HCT116 (cell line): ENCODE measurements around the gene TNFRSF25. TPM values are rescaled to one million over a fixed set of nuclear protein-coding genes. Genes with fewer than 3 reads are reported as not detected.

Source experiments
- ATAC-seq: fragments of 200-7000 bp; cut with Tn5 transposase; 2 replicates; pipeline ENCODE4 v1.9.1; 2020; ENCODE audit warnings: mild to moderate bottlenecking, moderate library complexity
- BruUV-seq: library from RNA; stranded (reverse); fragments of 400-500 nt; replicated peaks from 2 replicates; lab custom pipeline; 2021; lab: Mats Ljungman, UMichigan
- CTCF ChIA-PET: fragments of 300-600 bp; sonication (Branson Sonifier 250); formaldehyde crosslinking; loops from one replicate; lab custom pipeline; 2021; ENCODE audit warnings: antibody characterized with exemption; lab: Charles Lee
- POLR2A ChIA-PET: fragments of 300-600, 350-600 bp; sonication (Branson Sonifier 250); formaldehyde crosslinking; loops from one replicate; lab custom pipeline; 2021; ENCODE audit warnings: antibody characterized with exemption; lab: Charles Lee
- RAD21 ChIA-PET, 2 experiments: fragments of 300-600 bp; sonication (Branson Sonifier 250); formaldehyde crosslinking; loops; one replicate each; lab custom pipeline; 2023; ENCODE audit warnings: low total read pairs in 2 of 2; ENCODE audit not compliant: uncharacterized antibody in 2 of 2, unreplicated experiment in 2 of 2, low non-redundant PET in 1 of 2; lab: Charles Lee
- DNase-seq: peaks from one replicate; pipeline ENCODE4 v3.0.0-alpha.2; 2010; ENCODE audit warnings: low read depth, low spot score
- H2AFZ ChIP-seq: fragments of 200-600 bp; shearing (Covaris generic), sonication (generic); 2 replicates; pipeline ENCODE4 v1.6.1; 2017; ENCODE audit warnings: low read depth, mixed run types, mixed read lengths, antibody characterized with exemption, low read length; ENCODE audit not compliant: poor library complexity, severe bottlenecking
- H3K27ac ChIP-seq: 2 replicates; pipeline ENCODE4 v1.5.1; 2012; ENCODE audit warnings: low read depth, low read length
- H3K27me3 ChIP-seq: fragments of 200-600 bp; sonication (generic); 2 replicates; pipeline ENCODE4 v1.6.1; 2016; ENCODE audit warnings: mixed run types, low read length, mixed read lengths; ENCODE audit not compliant: insufficient read depth
- H3K36me3 ChIP-seq, 2 experiments: fragments of 200-500 bp in 1 of 2; fragments of 200-600 bp in 1 of 2; sonication (Bioruptor generic) in 1 of 2; sonication (generic) in 1 of 2; 2 replicates each; pipeline versions ENCODE4 v1.5.1 to v1.6.1; 2014 to 2016; ENCODE audit warnings: low read length in 2 of 2, inconsistent platforms in 1 of 2, mixed read lengths in 1 of 2, mixed run types in 1 of 2; ENCODE audit not compliant: insufficient read depth in 2 of 2, control insufficient read depth in 1 of 2
- H3K4me1 ChIP-seq, 2 experiments: fragments of 200-600 bp in 1 of 2; sonication (generic) in 1 of 2; 2 replicates each; pipeline versions ENCODE4 v1.5.1 to v1.6.1; 2012 to 2017; ENCODE audit warnings: low read length in 2 of 2, inconsistent platforms in 1 of 2, mild to moderate bottlenecking in 1 of 2, mixed read lengths in 1 of 2, mixed run types in 1 of 2, moderate library complexity in 1 of 2; ENCODE audit not compliant: insufficient read depth in 2 of 2, control insufficient read depth in 1 of 2
- H3K4me2 ChIP-seq: fragments of 200-600 bp; sonication (generic); 2 replicates; pipeline ENCODE4 v1.6.1; 2017; ENCODE audit warnings: mixed run types, low read length, mixed read lengths
- H3K4me3 ChIP-seq, 2 experiments: fragments of 200-600 bp in 1 of 2; sonication (generic) in 1 of 2; replicated peaks in 1 of 2; 2 replicates each; pipeline ENCODE4 v1.5.1; 2011 to 2016; ENCODE audit warnings: low read length in 2 of 2, control low read depth in 1 of 2, low read depth in 1 of 2, mild to moderate bottlenecking in 1 of 2, mixed read lengths in 1 of 2, mixed run types in 1 of 2
- H3K79me2 ChIP-seq: fragments of 200-600 bp; sonication (generic); 2 replicates; pipeline ENCODE4 v1.6.1; 2017; ENCODE audit warnings: mild to moderate bottlenecking, mixed run types, low read length, moderate library complexity, mixed read lengths; ENCODE audit not compliant: insufficient read depth
- H3K9ac ChIP-seq: fragments of 200-600 bp; sonication (generic); 2 replicates; pipeline ENCODE4 v1.6.1; 2016; ENCODE audit warnings: low read length, mixed read lengths
- H3K9me2 ChIP-seq: fragments of 200-600 bp; sonication (generic), shearing (Covaris generic); 2 replicates; pipeline ENCODE4 v1.6.1; 2017; ENCODE audit warnings: mixed run types, mild to moderate bottlenecking, moderate library complexity; ENCODE audit not compliant: insufficient read depth
- H3K9me3 ChIP-seq, 2 experiments: fragments of 200-500 bp in 1 of 2; fragments of 200-600 bp in 1 of 2; sonication (Bioruptor generic) in 1 of 2; sonication (generic) in 1 of 2; 2 replicates each; pipeline ENCODE4 v1.6.1; 2014 to 2017; ENCODE audit warnings: low read length in 2 of 2, mixed read lengths in 2 of 2, inconsistent platforms in 1 of 2, low read depth in 1 of 2, mild to moderate bottlenecking in 1 of 2, mixed run types in 1 of 2, moderate library complexity in 1 of 2; ENCODE audit not compliant: control insufficient read depth in 1 of 2, insufficient read depth in 1 of 2
- H4K20me1 ChIP-seq: fragments of 200-600 bp; sonication (generic), shearing (Covaris generic); 2 replicates; pipeline ENCODE4 v1.6.1; 2017; ENCODE audit warnings: mixed run types, mild to moderate bottlenecking, moderate library complexity; ENCODE audit not compliant: insufficient read depth
- CBX3 ChIP-seq: IDR thresholded peaks from 2 replicates; pipeline ENCODE4 v1.6.1; 2012; ENCODE audit warnings: low read depth
- EGR1 ChIP-seq: IDR thresholded peaks from 2 replicates; pipeline ENCODE4 v1.6.1; 2012; ENCODE audit warnings: low read depth
- ELF1 ChIP-seq: IDR thresholded peaks from 2 replicates; pipeline ENCODE4 v1.6.1; 2012; ENCODE audit warnings: low read depth, borderline replicate concordance
- EZH2 ChIP-seq: fragments of 200-600 bp; sonication (generic); IDR thresholded peaks from 2 replicates; pipeline ENCODE4 v1.6.1; 2017; ENCODE audit warnings: antibody characterized with exemption, mixed run types
- EZH2phosphoT487 ChIP-seq: fragments of 200-600 bp; IDR thresholded peaks from 2 replicates; pipeline ENCODE4 v1.6.1; 2018; ENCODE audit warnings: antibody characterized with exemption, borderline replicate concordance
- JUND ChIP-seq: IDR thresholded peaks from 2 replicates; pipeline ENCODE4 v1.6.1; 2012
- POLR2A ChIP-seq: IDR thresholded peaks from 2 replicates; pipeline ENCODE4 v1.7.0; 2011; ENCODE audit warnings: borderline replicate concordance; ENCODE audit not compliant: insufficient read depth, insufficient read length; ENCODE audit errors: extremely low read depth
- POLR2AphosphoS5 ChIP-seq: IDR thresholded peaks from 2 replicates; pipeline ENCODE4 v1.6.1; 2011; ENCODE audit warnings: mild to moderate bottlenecking, low read depth, low read length, moderate library complexity
- RAD21 ChIP-seq: IDR thresholded peaks from 2 replicates; pipeline ENCODE4 v1.6.1; 2012; ENCODE audit warnings: low read depth, mild to moderate bottlenecking
- SIN3A ChIP-seq: IDR thresholded peaks from 2 replicates; pipeline ENCODE4 v1.6.1; 2012; ENCODE audit warnings: low read depth
- SP1 ChIP-seq: IDR thresholded peaks from 2 replicates; pipeline ENCODE4 v1.6.1; 2012; ENCODE audit warnings: low read depth
- SRF ChIP-seq: IDR thresholded peaks from 2 replicates; pipeline ENCODE4 v1.6.1; 2012; ENCODE audit warnings: low read depth
- YY1 ChIP-seq: IDR thresholded peaks from 2 replicates; pipeline ENCODE4 v1.6.1; 2011; ENCODE audit warnings: low read length, low read depth, moderate library complexity, mild to moderate bottlenecking; ENCODE audit not compliant: insufficient replicate concordance; ENCODE audit errors: extremely low read depth
- intact Hi-C: fragments of 100-400 bp; cut with micrococcal nuclease; formaldehyde crosslinking; loops from 2 replicates; pipeline ENCODE4 v1.10.0; 2022
- total RNA-seq: library from RNA; stranded (reverse); gene quantifications from one replicate; pipeline ENCODE4 v1.2.1, GENCODE V29; 2021; ENCODE audit not compliant: unreplicated experiment
- TF ChIP-seq, protein P1 (sequence below), 3 experiments: fragments of 200-600 bp in 1 of 3; sonication (generic) in 1 of 3; IDR thresholded peaks in 2 of 3; conservative IDR thresholded peaks in 1 of 3; 2 replicates each; pipeline ENCODE4 v1.5.1; 2012 to 2017; ENCODE audit warnings: low read depth in 2 of 3, low read length in 2 of 3, antibody characterized with exemption in 1 of 3, borderline replicate concordance in 1 of 3, control low read depth in 1 of 3, mild to moderate bottlenecking in 1 of 3, mixed read lengths in 1 of 3, mixed run types in 1 of 3, moderate library complexity in 1 of 3; ENCODE audit not compliant: insufficient read depth in 1 of 3
- TF ChIP-seq, protein P2 (sequence below): IDR thresholded peaks from 2 replicates; pipeline ENCODE4 v1.6.1; 2012
- TF ChIP-seq, protein P3 (sequence below): IDR thresholded peaks from 2 replicates; pipeline ENCODE4 v1.6.1; 2011; ENCODE audit warnings: mild to moderate bottlenecking, low read length, moderate library complexity; ENCODE audit not compliant: insufficient replicate concordance; ENCODE audit errors: extremely low read depth
- TF ChIP-seq, protein P4 (sequence below): IDR thresholded peaks from 2 replicates; pipeline ENCODE4 v1.6.1; 2012

TNFRSF25 gene
- total RNA-seq, 1 experiment from 2014 or later: 27.5 TPM

DNA sequence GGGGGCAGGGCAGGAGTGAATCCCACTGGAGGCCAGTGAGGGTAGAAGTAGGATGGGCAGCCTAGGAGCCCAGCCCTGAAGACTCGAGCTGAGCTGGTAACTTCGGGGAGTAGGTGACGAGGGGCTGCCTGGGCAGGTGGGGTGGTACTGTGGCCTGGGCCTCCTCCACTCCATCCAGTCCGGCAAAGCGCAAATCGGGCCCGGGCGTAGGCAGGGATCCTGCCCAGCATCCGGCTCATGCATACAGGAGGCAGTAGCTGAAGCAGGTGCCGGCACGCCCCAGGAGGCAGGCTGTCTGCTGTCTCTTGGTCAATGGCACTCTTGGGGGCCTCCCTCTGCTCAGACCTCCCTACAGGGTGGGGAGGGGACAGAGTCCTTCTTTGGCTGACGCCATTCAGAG lies 1.3 kb upstream of the TNFRSF25 start:
- H3K4me2 ChIP-seq: no peak overlapping the region
- DNase-seq (no peak), ATAC-seq (no peak)
- CTCF ChIA-PET: interaction anchor here (1.5 kb wide), 1 partner anchor 22 kb away, joined by 3 read pairs; no protein-coding TSS in a partner anchor
- H4K20me1 ChIP-seq: no peaks in the 10 kb centered on the region
- H3K9ac ChIP-seq: no peak overlapping the region
- no TSS peak for BruUV-seq
- intact Hi-C loops: no loop called here
- RAD21 ChIA-PET: no interaction called here
- no peaks in the 10 kb centered on the region for H3K27me3 ChIP-seq
- no peaks in the 10 kb centered on the region for H3K79me2 ChIP-seq
- no peak overlapping the region for H2AFZ ChIP-seq
- peaks cover 14 to 26% of the 10 kb centered on the region in 2 experiments for H3K4me1 ChIP-seq
- H3K4me3 ChIP-seq: no peak overlapping the region
- POLR2A ChIA-PET: no interaction called here
- H3K27ac ChIP-seq: no peak overlapping the region
- H3K9me2 ChIP-seq: no peaks in the 10 kb centered on the region
- no peaks in the 10 kb centered on the region for H3K9me3 ChIP-seq
- TF ChIP-seq RAD21 (no peak), SRF (no peak), POLR2A (no peak)
- H3K36me3 ChIP-seq: peaks cover 12 to 13% of the 10 kb centered on the region in 2 experiments; a peak in 2 of 4 replicates

DNA sequence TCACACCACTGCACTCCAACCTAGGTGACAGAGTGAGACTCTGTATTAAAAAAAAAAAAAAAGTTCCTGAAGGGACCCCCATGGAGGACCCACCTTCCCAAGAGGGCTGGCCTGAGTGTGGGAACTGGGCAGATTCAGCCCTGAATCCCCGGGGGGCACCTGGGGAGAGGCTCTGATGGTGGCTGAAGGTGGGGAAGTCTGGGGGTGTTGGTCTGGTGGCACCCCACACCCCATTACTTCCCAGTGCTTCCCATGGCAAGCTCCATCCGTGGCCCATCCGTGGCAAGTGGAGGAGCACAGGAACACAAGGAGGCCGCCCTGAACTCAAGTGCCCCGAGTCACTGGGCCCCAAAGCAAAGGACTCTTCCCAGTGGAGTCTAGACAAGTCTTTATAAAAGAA lies 778 bp upstream of the TNFRSF25 start:
- no peaks in the 10 kb centered on the region for H3K79me2 ChIP-seq
- ChIA-PET CTCF (interaction anchor here (1.5 kb wide), 1 partner anchor 22 kb away, joined by 3 read pairs; no protein-coding TSS in a partner anchor), RAD21 (no interaction called here), POLR2A (no interaction called here)
- no peak overlapping the region for H3K4me2 ChIP-seq
- DNase-seq (no peak), ATAC-seq (no peak)
- no peak overlapping the region for H3K27ac ChIP-seq
- H2AFZ ChIP-seq: no peak overlapping the region
- no peaks in the 10 kb centered on the region for H3K9me2 ChIP-seq
- H3K27me3 ChIP-seq: no peaks in the 10 kb centered on the region
- H3K9ac ChIP-seq: no peak overlapping the region
- H4K20me1 ChIP-seq: no peaks in the 10 kb centered on the region
- intact Hi-C loops: no loop called here
- BruUV-seq: no TSS peak
- no peak overlapping the region for H3K4me3 ChIP-seq
- peaks cover 10 to 21% of the 10 kb centered on the region in 2 experiments for H3K4me1 ChIP-seq
- H3K9me3 ChIP-seq: no peaks in the 10 kb centered on the region
- H3K36me3 ChIP-seq: peaks cover 13 to 16% of the 10 kb centered on the region in 2 experiments; a peak in 2 of 4 replicates
- TF ChIP-seq EZH2 (no peak), EZH2phosphoT487 (no peak), CBX3 (no peak), EGR1 (no peak), SP1 (no peak), JUND (no peak), SIN3A (no peak), ELF1 (no peak), POLR2A (no peak), SRF (no peak), YY1 (no peak), POLR2AphosphoS5 (no peak)
- TF ChIP-seq, protein P1, sequence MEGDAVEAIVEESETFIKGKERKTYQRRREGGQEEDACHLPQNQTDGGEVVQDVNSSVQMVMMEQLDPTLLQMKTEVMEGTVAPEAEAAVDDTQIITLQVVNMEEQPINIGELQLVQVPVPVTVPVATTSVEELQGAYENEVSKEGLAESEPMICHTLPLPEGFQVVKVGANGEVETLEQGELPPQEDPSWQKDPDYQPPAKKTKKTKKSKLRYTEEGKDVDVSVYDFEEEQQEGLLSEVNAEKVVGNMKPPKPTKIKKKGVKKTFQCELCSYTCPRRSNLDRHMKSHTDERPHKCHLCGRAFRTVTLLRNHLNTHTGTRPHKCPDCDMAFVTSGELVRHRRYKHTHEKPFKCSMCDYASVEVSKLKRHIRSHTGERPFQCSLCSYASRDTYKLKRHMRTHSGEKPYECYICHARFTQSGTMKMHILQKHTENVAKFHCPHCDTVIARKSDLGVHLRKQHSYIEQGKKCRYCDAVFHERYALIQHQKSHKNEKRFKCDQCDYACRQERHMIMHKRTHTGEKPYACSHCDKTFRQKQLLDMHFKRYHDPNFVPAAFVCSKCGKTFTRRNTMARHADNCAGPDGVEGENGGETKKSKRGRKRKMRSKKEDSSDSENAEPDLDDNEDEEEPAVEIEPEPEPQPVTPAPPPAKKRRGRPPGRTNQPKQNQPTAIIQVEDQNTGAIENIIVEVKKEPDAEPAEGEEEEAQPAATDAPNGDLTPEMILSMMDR (IDR thresholded peaks at IDR 0.05 in 2 of 3, conservative IDR thresholded peaks at IDR 0.05 in 1 of 3; ENCODE audit: borderline replicate concordance in 1 of 3, insufficient read depth in 1 of 3, low read depth in 2 of 3, low read length in 2 of 3): no peak
- TF ChIP-seq, protein P2, sequence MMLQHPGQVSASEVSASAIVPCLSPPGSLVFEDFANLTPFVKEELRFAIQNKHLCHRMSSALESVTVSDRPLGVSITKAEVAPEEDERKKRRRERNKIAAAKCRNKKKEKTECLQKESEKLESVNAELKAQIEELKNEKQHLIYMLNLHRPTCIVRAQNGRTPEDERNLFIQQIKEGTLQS: no peak
- TF ChIP-seq, protein P3, sequence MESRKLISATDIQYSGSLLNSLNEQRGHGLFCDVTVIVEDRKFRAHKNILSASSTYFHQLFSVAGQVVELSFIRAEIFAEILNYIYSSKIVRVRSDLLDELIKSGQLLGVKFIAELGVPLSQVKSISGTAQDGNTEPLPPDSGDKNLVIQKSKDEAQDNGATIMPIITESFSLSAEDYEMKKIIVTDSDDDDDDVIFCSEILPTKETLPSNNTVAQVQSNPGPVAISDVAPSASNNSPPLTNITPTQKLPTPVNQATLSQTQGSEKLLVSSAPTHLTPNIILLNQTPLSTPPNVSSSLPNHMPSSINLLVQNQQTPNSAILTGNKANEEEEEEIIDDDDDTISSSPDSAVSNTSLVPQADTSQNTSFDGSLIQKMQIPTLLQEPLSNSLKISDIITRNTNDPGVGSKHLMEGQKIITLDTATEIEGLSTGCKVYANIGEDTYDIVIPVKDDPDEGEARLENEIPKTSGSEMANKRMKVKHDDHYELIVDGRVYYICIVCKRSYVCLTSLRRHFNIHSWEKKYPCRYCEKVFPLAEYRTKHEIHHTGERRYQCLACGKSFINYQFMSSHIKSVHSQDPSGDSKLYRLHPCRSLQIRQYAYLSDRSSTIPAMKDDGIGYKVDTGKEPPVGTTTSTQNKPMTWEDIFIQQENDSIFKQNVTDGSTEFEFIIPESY: no peak
- TF ChIP-seq, protein P4, sequence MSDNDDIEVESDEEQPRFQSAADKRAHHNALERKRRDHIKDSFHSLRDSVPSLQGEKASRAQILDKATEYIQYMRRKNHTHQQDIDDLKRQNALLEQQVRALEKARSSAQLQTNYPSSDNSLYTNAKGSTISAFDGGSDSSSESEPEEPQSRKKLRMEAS: no peak
